Effector memory CD4-positive, alpha-beta T cell (primary cell): ENCODE measurements around the gene ARHGAP10.

ENCODE experiments used
- DNase-seq, 3 donors: peaks; one replicate each; pipeline ENCODE4 v3.0.0-alpha.2; 2020
- H3K27ac ChIP-seq: 2 replicates; pipeline ENCODE4 v1.7.0; 2013; ENCODE audit warnings: mild to moderate bottlenecking, low read length, moderate library complexity; ENCODE audit not compliant: insufficient read depth, poor library complexity, severe bottlenecking
- H3K27me3 ChIP-seq: replicated peaks from 2 replicates; pipeline ENCODE4 v1.7.0; 2013; ENCODE audit warnings: mild to moderate bottlenecking, low read length; ENCODE audit not compliant: insufficient read depth, control insufficient read depth, poor library complexity, severe bottlenecking
- H3K36me3 ChIP-seq: 2 replicates; pipeline ENCODE4 v1.7.0; 2013; ENCODE audit warnings: mild to moderate bottlenecking, low read length, moderate library complexity; ENCODE audit not compliant: control insufficient read depth, insufficient read depth
- H3K4me1 ChIP-seq: 2 replicates; pipeline ENCODE4 v1.7.0; 2013; ENCODE audit warnings: low read length, mild to moderate bottlenecking; ENCODE audit not compliant: control insufficient read depth, insufficient read depth, poor library complexity, severe bottlenecking
- H3K4me3 ChIP-seq: 2 replicates; pipeline ENCODE4 v1.7.0; 2013; ENCODE audit warnings: low read length, low read depth, mild to moderate bottlenecking; ENCODE audit not compliant: insufficient read depth, poor library complexity, severe bottlenecking
- H3K9me3 ChIP-seq: 2 replicates; pipeline ENCODE4 v1.7.0; 2013; ENCODE audit warnings: mild to moderate bottlenecking, low read length, moderate library complexity; ENCODE audit not compliant: control insufficient read depth
- total RNA-seq, 3 donors: gene quantifications; one replicate each; lab custom pipeline; 2026; lab: John Stamatoyannopoulos, UW

Gene ARHGAP10
- total RNA-seq = 16.4 to 33.5 (median 28.8) reads per million in 3 donors

GRCh38 chr4:147731580-147732517 is at the start of gene ARHGAP10:
ARHGAP10 (plus strand) TSS chr4:147732088; CDS start chr4:147732302, 214 bp downstream.
- Histone ChIP-seq H3K4me3 (peak within 1 kb of the TSS; percentile 87), H3K36me3 (no peaks in the 10 kb centered on the region), H3K4me1 (peaks cover 17% of the 10 kb centered on the region), H3K27me3 (no peaks in the 10 kb centered on the region), H3K9me3 (no peaks in the 10 kb centered on the region), H3K27ac (peak within 1 kb of the TSS; percentile 81)
- peak; percentile 51 to 58 (median 56) for DNase-seq

- Histone ChIP-seq H3K36me3 (peaks cover 6% of the 10 kb centered on the region), H3K4me3 (peak overlapping the region; percentile 84), H3K27ac (no peak overlapping the region), H3K27me3 (no peaks in the 10 kb centered on the region), H3K9me3 (no peaks in the 10 kb centered on the region), H3K4me1 (peaks cover 4% of the 10 kb centered on the region)
- DNase-seq = no peak
These were observed 49.1 kb upstream of the ARHGAP10 start for GRCh38 chr4:147682755-147683154.

GRCh38 chr4:147683188-147683591 is 48.7 kb upstream of the ARHGAP10 start:
- peak overlapping the region; percentile 86 for H3K27ac ChIP-seq
- peaks cover 4% of the 10 kb centered on the region for H3K4me1 ChIP-seq
- H3K36me3 ChIP-seq = peaks cover 6% of the 10 kb centered on the region
- H3K4me3 ChIP-seq = peak overlapping the region; percentile 84
- DNase-seq = peak in 1 of 3 donors; percentile 2
- no peaks in the 10 kb centered on the region for H3K27me3 ChIP-seq
- no peaks in the 10 kb centered on the region for H3K9me3 ChIP-seq

GRCh38 chr4:147683717-147684700 is 47.9 kb upstream of the ARHGAP10 start, which contains the start of gene PRMT9:
PRMT9 (minus strand) TSS chr4:147684163; CDS start chr4:147683987, 176 bp downstream.
- DNase-seq = peak; percentile 67 to 80 (median 75)
- peak within 1 kb of the TSS; percentile 86 for H3K27ac ChIP-seq
- no peaks in the 10 kb centered on the region for H3K27me3 ChIP-seq
- no peaks in the 10 kb centered on the region for H3K36me3 ChIP-seq
- H3K4me3 ChIP-seq = peak within 1 kb of the TSS; percentile 84
- peaks cover 4% of the 10 kb centered on the region for H3K4me1 ChIP-seq
- H3K9me3 ChIP-seq = no peaks in the 10 kb centered on the region

GRCh38 chr4:147689067-147689466 is 42.8 kb upstream of the ARHGAP10 start:
- Histone ChIP-seq H3K4me3 (no peak overlapping the region), H3K27ac (no peak overlapping the region), H3K9me3 (no peaks in the 10 kb centered on the region), H3K4me1 (no peaks in the 10 kb centered on the region), H3K36me3 (no peaks in the 10 kb centered on the region), H3K27me3 (no peaks in the 10 kb centered on the region)
- DNase-seq = no peak

GRCh38 chr4:147691820-147692219 is 40.1 kb upstream of the ARHGAP10 start:
- DNase-seq = no peak
- no peaks in the 10 kb centered on the region for H3K4me1 ChIP-seq
- H3K4me3 ChIP-seq = no peak overlapping the region
- no peaks in the 10 kb centered on the region for H3K36me3 ChIP-seq
- no peaks in the 10 kb centered on the region for H3K27me3 ChIP-seq
- no peak overlapping the region for H3K27ac ChIP-seq
- H3K9me3 ChIP-seq = no peaks in the 10 kb centered on the region

GRCh38 chr4:147693218-147693617 is 38.7 kb upstream of the ARHGAP10 start:
- Histone ChIP-seq H3K36me3 (no peaks in the 10 kb centered on the region), H3K27me3 (no peaks in the 10 kb centered on the region), H3K4me1 (no peaks in the 10 kb centered on the region), H3K4me3 (no peak overlapping the region), H3K27ac (no peak overlapping the region), H3K9me3 (no peaks in the 10 kb centered on the region)
- no peak for DNase-seq

DNA sequence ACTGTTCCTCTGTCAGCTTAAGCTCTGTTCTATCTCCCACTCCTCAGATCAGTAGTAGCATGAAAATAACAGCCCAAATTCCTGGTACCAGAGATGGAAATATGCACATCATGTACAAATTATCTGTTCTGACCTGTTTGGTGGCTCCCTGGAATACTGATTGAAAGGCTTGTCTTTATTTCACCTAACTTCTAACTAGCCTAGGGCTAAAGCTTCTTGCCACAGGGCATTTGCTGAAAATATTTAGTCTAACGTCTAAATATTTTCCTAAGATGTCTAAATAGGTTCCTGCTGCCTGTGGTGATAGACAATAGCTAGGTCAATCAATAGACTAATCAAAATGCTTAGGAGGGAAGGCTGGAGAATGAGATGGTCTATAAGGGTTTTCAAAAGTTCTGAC is 35.0 kb upstream of the ARHGAP10 start:
- H3K27me3 ChIP-seq = no peaks in the 10 kb centered on the region
- no peaks in the 10 kb centered on the region for H3K36me3 ChIP-seq
- no peaks in the 10 kb centered on the region for H3K4me1 ChIP-seq
- H3K4me3 ChIP-seq = no peak overlapping the region
- no peak overlapping the region for H3K27ac ChIP-seq
- no peaks in the 10 kb centered on the region for H3K9me3 ChIP-seq
- DNase-seq = no peak

DNA sequence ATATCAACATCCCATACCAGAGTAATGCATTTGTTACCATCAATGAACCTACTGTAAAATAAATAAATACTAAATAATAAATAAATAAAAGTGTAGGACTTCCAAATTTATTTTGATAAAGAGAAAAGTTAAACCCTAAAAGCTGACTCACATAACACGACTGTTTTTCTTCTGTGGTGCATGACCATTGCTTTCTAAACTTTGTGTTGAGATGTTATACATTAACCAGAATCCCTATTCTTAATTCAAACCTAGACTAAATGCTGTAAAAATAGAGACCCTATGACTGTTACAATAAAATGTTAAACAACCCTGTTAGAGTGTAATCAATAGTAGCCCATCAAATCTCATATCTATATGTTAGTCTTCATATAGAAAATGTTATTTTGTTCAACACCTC is 27.0 kb upstream of the ARHGAP10 start:
- Histone ChIP-seq H3K4me1 (no peaks in the 10 kb centered on the region), H3K36me3 (no peaks in the 10 kb centered on the region), H3K9me3 (no peaks in the 10 kb centered on the region), H3K27ac (no peak overlapping the region), H3K27me3 (no peaks in the 10 kb centered on the region), H3K4me3 (no peak overlapping the region)
- no peak for DNase-seq
